Suppressor macrophage treated with lipopolysaccharide for 4 hours (primary cell): ENCODE measurements around the gene CHN1.

Experiments
- DNase-seq: peaks from one replicate; pipeline ENCODE4 v3.0.0-alpha.2; 2020

The CHN1 gene

DNA sequence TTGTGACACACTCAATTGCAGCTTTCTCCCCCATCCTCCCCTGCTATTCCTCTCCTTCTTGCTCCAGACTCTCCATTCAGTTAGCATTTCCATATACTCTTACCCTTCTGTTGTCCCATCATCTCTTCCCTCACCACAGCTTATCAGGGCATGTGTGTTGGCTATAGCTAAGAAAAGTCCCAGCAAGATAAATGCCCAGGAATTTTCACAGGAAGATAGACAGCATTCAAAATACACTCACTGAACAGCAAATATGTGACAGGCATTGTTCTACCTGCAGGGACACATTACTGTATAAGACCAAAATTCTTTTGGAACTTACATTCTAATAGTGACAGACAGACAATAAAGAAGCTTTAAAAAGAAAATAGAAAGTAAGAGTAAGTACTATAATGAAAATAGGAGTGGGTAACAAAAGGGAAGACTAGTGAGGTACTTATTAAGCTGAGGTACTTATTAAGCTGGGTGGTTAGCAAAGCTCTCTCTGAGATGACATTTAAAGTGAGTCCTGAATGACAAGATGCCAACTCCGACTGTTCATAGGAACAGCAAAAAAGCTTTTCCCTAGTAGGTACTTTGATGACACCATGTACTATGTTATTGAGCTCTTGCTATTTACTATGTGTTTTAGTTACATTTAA is 86.2 kb downstream of the CHN1 start:
- DNase-seq = no peak

DNA sequence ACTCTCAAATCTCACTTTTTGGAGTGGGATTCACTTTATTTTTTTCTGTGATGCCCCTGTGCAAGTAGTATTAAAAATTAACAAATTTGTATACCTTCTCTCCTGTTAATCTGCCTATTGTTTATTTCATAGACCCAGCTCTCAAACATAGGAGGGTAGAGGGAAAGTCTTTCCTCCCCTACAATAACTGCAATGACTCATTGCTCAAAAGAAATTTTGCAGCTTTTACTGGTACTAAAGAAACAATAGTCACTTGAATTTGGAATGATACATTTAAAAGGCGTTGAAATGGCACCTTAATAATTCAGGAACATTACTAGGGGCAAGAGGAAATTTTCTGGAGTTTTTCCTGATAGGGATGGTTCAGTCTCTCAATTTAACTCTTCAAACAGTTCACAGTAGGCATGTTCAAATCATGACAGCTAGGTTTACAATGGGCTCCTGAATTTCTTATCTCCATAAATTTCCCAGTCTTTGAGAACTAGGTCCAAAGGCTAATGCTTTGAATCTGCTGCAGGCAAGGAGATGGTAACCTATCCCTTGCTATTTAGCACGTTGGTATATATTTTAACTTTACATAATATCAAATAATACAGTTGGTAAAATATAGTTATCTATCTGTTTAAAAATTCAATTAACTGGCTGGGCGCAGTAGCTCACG is 88.8 kb downstream of the CHN1 start:
- no peak for DNase-seq

DNA sequence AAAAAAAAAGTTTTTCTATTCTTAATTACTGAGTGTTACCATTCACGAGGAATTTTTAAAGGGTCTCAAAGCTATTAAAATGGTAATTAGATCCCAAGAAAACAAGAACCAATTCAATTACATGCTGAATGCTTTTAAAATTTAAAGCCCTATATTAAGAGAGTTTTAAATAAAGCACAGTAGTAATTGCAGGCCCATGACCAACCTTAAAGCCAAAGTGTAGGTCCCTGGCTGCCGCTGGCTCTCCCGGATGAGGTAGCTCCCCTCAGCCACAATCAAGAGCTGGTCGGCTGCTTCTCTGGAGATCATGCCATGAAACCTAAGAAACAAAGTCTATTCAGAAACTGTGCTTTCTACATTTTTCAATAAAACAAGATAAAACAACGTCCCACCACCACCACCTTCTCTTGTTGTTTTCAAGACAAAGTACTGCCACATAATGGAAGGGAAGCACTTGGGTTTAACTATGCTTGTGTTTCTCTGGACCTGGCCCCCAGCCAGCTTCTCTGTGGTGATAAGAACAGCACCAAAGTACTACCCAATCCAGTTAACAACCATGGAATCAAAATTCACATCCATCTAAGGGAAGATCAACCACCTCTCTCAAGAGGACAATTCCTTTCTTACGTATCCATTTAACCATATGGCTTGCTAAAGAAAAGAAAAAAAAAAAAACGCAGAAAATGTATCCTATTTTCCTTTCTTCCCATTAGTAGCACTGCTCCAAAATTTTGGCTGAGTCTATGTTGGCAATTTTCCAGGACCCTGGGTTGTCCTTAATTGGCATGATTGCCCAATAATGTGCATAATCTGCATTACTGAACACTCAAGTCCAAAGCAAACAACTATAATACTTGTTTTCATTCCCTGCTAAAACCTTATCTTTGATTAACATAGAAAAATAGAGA is 90.1 kb downstream of the CHN1 start:
- DNase-seq = no peak

DNA sequence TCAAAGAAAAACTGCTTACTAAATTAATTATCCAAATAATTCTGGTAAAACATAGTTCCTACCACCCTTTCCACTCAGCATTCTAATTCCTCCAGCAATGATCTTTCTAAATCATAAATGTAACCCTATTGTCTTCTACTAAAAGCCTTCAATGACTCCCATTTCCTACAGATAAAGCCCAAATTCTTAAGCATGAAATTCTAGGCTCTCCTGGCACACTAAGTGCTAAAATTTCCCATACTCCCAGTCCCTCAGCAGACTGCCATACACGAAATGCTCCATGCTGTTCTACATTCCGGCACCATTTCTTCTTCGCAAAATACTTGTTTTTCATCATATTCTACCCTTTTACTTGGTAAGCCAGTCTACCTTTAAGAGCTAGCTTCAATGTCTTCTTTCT is 96.9 kb downstream of the CHN1 start:
- no peak for DNase-seq

DNA sequence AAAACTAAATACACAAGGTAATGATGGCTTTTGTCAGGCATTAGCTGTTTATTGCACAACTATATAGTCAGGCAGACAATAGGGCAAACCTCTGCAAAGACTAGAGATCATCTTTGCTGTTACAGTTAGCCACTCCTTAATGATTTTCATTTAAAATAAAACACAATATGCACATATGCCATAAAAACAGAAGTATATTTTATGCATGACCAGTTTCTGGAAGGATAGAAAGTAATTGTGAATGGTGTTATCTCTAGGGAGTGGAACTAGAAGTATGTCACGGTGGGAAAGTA is 102.0 kb downstream of the CHN1 start:
- DNase-seq = no peak

DNA sequence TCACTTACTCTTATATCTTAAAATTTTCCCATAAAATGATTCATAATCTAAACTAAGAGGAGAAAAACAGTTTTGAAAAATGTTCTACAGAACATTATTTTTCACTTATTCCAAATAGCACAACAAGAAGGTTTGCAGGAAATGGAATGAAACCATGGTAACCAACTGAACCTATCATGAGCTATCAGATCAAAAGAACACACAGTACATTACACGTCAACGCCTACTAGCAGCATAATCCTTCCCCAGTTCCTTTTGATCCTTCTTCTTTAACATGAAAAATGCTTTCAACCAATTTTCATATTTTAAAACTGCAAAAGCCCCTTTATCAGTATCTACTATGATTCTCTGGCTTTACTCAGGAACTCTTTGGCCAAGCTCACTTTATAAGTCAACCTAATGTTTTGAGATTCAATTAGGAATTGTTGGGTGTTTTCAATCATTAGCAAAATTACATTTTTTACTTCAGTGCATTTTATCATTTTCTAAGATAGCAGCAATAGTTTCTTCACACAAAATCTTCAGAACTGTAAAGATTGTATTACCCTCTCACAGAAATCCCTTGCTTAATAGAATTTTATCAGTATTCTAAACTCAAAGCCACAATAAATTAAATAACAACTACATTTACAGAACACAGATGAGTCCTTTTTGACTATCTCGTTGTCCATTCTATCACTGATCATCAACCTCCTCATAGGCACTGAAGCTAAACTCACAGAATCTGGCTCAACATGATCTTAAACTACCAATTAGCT is 102.5 kb downstream of the CHN1 start:
- DNase-seq = no peak

DNA sequence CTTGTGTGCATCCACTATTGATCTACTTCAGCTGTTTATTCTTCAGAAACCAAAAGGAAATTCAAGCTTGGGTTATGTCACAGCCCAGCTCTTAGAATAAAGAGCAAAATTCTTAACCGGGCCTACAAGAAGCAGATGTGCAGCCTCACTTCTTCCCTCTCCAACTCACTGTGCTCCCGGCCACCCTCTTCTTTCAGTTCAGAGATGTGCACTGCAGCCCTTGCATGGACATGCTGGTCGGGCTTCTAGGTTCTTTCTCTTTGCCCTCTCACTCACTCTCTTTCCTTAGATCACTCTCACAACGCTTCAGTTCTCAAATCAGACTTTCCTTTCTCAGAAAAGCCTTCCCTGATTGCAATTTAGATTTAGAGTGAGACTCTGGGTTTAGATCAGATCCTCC is 104.1 kb downstream of the CHN1 start:
- no peak for DNase-seq

DNA sequence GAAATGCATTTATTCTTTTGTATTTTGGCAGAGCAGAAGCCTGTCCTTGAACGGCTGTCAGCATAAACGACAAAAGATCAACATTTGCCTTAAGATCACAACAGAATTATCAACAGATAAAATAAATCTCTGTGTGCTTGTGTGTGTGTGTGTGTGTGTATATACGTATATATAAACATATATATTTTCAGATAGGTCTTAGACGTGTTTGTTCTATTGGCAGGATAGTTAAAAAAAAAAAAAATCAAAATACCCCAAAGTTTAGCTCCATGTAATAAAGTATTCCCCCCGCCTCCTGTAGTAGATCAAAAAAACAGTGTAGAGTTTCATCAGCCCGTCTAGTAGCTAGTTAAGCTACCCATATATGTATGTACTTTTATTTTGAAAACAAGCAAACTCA is 107.9 kb downstream of the CHN1 start:
- no peak for DNase-seq

DNA sequence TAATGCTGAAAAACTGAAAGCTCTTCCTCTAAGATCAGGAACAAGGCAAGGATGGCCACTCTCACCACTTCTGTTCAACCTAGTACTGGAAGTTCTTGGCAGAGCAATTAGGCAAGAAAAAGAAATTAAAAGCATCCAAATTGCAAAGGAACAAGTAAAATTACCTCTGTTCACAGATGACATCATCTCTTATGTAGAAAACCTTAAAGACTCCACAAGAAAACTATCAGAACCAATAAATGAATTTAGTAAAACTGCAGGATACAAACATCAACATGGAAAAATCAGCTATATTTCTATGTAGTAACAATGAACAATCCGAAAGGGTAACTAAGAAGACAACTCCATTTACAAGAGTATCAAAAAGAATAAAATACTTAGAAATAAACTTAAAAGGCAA is 112.2 kb downstream of the CHN1 start:
- no peak for DNase-seq

DNA sequence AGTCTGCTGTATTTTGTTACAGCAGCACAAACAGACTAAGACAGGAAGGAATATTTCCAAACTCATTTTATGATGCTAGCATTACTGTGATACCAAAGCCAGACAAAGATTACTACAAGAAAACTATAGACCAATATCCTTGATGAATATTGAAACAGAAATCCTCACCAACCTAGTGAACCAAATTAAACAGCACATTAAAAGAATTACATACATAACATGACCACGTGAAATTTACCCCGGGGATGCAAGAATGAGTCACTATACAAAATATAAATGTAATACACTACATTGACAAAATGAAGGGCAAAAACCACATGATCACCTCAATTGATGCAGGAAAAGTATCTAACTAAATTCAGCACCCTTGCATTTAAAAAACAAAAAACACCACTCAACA is 112.6 kb downstream of the CHN1 start:
- DNase-seq = no peak

DNA sequence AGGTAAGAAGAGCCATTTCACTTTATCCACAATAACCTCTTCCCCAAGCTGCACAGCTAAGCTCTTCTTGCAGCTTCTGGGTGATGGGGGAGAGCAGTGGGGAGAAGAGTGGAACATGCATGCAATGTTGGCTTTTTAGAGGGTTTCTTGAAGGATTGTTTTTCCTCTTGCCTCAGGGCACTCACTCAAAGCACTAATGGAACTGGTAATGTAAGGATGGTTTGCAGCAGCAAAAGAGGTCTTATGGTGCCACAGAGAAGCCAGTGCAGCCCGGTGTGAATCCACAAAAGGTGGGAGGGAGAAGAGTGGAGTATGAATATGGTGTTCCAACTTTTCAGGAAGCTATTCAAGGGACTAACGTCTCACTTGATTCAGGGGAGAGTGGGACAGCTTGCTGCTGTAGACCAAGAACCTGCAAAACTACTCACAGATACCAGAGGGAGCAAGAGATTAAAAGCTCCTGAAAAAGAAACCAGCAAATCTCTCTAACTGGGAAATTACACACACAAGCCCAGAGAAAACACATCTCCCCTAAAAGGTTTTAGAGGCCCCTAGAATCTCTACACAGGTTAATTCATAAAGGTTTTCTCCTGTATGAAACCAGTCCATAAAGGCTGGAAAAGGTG is 116.4 kb downstream of the CHN1 start:
- DNase-seq = no peak

DNA sequence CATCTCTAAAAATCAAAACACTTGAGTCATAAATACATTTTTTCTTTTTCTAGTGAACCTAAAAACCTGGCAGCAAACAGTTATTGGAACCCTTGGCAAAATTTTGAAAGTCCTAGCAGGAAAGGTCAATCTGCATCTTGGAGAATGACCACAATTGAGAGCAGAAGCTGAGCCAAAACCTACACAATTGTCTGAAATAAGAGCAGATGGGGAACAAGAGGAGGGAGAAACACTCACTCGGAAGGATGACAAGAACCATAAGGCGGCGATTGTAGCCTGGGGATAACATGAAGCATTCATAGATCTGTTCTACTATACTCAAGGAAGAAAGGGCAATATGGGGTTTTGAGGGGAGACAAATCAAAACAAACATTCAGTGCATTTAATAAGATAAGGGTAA is 117.0 kb downstream of the CHN1 start:
- no peak for DNase-seq

DNA sequence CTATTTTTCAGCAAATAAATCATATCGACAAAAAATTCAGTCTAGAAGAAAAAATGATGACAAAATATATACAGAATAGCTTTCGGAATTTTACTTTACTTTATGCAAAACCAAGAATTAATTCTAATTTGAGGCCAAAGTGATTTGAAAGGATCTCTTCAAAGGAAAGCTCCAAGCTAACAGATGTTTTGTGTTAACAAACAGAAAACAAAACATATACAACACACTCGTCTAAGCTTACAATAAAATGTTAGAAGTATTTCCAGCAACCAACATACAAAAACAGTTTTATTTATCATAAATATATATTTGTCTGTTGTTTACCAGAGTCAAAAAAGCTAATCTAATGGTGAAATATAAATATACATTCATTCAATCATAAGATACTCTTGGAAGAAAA is 122.8 kb downstream of the CHN1 start:
- DNase-seq = no peak

DNA sequence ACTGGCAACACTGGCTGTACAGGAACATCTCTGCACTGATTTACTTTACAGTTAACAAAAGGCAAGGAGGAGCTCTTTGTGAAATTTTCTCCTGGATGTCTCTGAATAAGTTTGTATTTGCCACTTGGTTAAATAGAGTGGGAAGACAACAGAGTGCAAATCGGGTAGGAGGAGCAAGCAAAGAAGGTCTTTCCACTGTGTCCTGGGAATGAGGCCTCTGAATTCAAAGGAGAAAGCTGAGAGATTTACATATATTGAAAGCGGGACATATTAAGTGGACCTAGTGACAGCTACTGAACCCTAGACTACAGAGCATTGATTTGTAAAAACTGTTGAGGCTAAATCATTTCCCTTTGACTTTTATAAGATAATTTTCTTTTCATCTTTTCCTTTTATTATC is 123.5 kb downstream of the CHN1 start:
- DNase-seq = no peak

DNA sequence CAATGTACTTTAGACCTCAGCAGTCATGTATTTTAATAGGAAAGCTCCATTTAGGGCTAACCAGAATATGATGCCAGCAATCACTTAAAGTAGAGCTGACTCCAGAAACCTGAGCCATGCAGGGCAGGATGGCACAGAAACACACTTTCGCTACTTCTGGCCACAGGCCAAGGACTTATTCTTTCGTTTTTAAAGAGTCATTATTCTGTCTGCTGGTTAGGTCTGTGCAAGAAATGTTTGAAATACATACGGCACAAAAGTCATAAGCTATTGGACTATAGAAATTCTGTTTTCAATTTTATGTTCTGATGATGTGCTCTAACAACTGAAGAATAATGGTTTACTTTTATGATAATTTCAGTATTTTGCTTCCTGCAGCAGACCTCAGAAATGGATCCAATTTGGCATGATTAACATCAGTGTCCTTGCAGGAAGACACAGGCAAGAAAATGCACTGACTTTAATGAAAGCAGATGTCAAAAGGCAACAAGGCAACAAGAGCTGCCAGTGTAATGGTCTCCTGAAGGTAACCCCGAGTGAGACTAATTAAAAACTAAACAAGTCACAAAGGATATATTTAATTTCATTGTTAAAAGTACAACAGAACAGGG is 126.5 kb downstream of the CHN1 start:
- no peak for DNase-seq

DNA sequence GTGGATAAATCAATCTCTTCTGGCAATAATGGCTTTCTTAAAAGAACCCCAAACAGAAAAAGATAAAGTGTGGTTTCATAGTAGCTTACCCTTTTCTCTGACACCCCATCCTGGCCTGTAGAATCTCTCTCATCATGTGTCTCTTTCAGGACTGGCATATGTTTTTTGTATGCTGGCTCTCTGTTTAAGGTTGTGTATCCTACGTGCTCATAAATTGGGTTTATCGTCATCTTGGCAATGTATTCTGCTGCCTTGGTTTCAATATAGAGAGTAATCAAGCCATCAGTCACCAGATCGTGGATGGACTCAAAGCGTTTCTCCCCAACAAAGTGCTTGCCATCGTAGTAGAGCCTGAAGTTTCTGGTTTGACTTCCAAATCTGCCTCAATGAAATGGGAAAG is 127.4 kb downstream of the CHN1 start:
- DNase-seq = no peak

DNA sequence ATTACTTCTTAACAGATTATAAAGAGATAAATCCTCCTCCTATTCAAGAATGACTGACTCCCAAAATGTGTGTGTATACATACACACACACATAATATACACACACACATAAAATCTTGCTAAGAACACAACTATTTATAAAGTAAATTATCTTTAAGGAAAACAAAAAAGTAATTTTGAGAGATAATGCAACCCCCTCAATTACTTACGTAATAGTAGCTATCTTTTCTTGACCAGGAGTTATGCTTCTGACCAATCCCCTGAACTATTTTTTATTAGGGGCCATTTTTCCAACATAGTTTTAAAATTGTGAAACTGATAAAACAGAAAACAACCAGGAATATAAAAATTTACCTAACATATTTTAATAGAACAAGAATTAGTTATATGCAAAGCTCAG is 127.9 kb downstream of the CHN1 start:
- DNase-seq = no peak

DNA sequence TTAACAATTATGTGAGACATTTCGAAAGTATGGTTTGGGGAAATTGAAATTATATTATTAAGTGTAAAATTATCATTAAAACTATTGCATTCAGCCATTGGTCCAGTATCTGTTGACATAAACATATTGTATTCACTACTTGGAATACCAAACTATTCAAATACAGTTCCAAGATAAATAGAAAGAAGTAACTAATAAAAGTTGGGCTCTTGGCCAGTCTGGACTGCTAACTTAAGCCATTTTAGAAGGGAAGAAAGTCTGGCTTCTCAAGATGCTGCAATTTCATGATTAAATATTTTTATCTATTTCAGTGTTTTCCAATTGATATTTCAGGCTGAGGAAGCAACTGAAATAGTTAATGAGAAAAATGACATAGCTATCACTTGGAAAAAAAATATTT is 131.1 kb downstream of the CHN1 start:
- DNase-seq = no peak

DNA sequence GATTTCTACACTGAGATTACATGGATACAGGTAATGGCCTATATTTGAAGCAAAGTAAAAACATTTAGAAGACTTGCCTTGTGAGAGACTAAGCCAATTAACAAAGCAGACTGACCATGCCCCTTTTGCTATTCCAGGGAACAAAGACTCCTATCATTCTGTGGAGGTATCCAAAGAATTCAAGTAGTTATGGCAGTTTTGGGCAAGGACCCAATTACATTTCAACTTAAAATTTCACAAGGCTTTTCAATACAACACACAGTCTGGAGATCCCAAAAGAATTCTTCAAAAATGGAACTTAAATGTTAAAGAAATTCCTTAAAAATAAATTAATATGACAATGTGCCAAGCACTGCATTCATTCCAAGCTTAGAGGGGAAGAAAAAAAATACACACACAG is 131.7 kb downstream of the CHN1 start:
- DNase-seq = no peak

DNA sequence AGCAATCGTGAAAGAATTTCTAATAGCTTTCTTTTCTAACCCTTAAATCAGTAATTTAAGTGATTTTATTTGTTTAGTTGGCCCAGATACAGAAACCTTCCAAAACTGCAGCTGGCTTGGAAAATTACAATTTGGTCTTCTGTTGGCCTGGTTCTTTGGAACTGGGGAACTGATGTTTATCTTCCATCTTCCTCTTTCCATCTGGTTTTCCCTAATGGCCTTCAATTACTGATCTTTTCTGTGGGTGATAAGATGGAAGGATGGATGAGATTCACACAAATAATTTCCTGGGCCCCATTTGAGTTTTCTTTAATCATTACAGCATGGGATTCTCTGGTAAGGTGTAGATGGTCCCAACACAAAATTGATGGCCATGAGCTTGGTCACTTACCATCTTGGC is 134.4 kb downstream of the CHN1 start:
- no peak for DNase-seq

DNA sequence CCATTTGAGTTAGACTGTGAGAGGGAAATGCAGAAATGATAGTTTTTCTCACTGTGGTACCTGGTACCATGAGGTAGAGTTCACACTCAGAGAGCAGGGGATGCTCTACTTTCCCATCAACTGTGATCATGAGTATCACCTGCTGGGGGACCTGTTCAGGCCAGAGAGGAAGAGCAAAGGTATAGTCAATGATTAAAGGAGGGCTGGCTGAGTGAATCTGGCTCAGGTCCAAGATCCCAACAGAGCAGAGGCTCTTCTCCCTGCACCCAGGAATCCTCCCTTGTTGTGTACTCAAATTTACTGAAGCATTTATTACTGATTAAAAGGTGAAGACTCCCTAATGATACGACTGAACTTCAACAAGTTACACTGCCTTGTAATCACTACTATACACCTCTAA is 136.3 kb downstream of the CHN1 start:
- DNase-seq = no peak

DNA sequence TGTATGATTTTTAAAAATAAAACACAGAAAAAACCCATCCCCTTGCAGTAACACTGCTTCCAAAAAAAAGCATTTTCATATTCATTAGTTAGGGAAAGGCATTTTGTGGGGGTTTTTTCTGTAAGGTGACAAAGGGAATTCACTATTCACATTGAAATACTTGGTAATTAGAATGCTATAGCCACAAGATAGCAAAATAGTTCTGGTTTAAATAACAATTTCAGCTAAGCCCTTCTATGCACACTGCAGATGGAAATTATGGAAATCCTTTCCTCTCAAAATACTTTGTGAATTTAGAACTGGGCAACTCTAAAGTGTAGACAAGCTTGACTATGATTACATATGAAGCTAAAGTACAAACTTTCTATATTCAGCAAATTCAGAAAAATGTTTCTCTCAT is 138.8 kb downstream of the CHN1 start:
- no peak for DNase-seq

DNA sequence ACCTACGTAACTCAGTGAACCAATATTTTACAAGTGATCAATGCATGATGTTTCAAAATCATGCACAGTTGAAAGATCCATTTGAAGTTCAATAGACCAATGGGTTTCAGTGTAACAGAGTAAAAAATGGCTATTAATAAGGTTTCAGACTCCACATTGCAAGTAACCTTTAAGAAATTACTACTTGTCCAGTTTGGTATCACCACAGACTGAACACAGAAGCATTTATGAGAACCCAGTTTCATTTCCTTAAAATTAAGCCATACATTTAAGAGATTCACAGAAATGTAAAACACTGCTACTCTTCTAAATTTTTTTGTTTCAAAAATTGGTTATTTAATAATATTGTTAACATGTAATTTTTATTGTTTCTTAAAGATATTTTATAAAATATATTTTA is 142.0 kb downstream of the CHN1 start:
- no peak for DNase-seq
